Fibroblast of peridontal ligament (primary cell): Measurements from ENCODE around the gene SPPL2C.
"Not testable (repeated sequence)": the region's sequence is repeated elsewhere in the genome, so short reads cannot be mapped to it uniquely, and the experiment has no call there.

Source experiments
- DNase-seq: peaks from one replicate; pipeline ENCODE4 v3.0.0-alpha.2; 2010; ENCODE audit errors: extremely low read depth

The SPPL2C gene

GRCh38 chr17:45849536-45849990 lies 4.9 kb downstream of the SPPL2C start:
- DNase-seq: no peak

GRCh38 chr17:45850011-45850410 lies 5.3 kb downstream of the SPPL2C start:
- DNase-seq: no peak

GRCh38 chr17:45850468-45850867 lies 5.8 kb downstream of the SPPL2C start:
- DNase-seq: no peak

- DNase-seq: no peak
Observed at GRCh38 chr17:45851022-45851421, 6.3 kb downstream of the SPPL2C start.

GRCh38 chr17:45851464-45851863 lies 6.8 kb downstream of the SPPL2C start:
- DNase-seq: no peak

DNA sequence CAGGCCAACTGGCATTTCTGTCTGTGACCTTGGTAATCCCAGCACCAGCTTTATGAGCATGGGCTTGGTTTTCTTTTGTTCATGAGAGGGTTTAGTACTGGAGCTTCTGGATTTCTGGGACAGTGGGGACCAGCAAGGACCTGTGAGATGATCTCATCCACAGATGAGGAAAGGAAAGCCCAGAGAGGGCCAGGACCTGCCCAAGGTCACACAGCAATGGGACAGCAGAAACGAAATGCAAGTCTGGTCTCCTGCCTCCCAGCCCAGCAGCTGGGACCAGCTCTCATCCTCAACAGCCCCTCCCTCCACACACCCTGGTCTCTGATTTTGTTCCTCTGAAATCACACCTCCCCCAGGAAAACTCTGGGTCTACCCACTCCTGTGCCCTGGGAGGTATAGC lies 7.2 kb downstream of the SPPL2C start:
- no peak for DNase-seq

- DNase-seq: peak; percentile 61
Observed at GRCh38 chr17:45852535-45853297, 8.0 kb downstream of the SPPL2C start.

DNA sequence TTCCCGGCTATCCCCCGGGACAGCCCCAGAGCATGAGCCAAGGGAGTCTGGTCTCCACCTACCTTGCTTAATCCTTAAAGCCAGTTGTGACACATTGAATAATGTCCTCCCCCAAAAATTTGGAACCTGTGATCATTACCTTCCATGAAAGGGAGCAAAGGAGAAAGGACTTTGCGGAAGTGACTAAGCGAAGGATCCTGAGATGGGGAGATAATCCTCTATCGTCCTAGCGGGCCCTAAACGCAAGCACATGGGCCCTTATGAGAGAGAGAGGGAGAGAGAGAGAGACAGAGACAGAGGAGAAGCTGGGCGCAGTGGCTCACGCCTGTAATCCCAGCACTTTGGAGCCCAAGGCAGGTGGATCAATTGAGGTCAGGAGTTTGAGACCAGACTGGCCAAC lies 9.5 kb downstream of the SPPL2C start:
- DNase-seq: no peak

GRCh38 chr17:45855691-45856336 lies 11.1 kb downstream of the SPPL2C start:
- no peak for DNase-seq

GRCh38 chr17:45857977-45858708 lies 13.5 kb downstream of the SPPL2C start:
- peak; percentile 5 for DNase-seq

- no peak for DNase-seq
Observed at GRCh38 chr17:45861165-45861564, 16.5 kb downstream of the SPPL2C start.

DNA sequence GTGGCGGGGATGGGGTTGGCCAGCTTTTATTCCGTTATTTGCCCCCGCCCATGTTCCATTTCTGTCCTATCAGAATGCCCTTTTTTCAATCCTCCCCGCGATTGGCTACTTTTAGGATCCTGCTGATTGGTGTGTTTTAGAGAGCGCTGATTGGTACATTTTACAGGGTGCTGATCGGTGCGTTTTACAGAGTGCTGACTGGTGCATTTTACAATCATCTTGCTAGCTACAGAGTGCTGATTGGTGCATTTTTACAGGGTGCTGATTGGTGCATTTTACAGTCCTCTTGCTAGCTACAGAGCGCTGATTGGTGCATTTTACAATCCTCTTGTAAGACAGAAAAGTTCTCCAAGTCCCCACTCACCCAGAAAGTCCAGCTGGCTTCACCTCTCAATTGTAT lies 17.4 kb downstream of the SPPL2C start:
- DNase-seq: not testable (repeated sequence)

DNA sequence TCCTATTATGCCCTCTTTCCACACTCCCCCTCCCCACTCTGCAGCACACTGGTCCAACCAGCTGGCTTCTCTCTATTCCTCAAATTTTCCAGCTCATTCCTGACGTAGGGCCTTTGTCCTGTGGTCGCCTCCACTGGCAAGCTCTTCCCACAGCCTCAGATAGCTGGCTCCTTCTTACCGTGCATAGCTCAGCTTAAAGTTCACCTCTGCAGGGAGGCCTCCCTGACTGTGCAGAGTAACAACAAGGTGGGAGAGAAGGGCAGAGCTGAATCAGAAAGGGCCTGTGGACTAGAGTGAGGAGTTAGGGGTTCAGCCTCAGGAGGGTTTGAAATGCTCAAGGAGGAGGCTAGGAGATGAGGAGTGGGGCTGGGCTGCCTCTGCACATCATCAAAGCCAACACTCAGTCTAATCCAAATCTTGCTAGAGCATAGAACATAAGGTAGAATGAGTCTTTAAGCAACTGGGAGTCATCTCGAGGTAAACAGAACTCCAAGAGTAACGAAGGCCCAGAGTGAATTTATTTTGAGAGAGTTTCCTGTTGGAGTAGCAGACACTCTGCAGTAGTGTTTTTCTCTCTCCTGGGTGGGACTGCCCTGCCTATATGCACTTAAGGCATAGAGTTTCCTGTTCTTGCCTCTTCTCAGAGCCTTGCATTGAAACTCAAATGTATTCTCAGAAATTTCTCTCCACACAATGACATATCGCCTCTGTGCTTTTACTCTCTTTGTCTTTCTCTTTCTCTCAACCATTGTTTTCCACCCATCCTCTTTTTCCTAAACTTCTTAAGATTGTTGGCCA lies 19.4 kb downstream of the SPPL2C start:
- no peak for DNase-seq

DNA sequence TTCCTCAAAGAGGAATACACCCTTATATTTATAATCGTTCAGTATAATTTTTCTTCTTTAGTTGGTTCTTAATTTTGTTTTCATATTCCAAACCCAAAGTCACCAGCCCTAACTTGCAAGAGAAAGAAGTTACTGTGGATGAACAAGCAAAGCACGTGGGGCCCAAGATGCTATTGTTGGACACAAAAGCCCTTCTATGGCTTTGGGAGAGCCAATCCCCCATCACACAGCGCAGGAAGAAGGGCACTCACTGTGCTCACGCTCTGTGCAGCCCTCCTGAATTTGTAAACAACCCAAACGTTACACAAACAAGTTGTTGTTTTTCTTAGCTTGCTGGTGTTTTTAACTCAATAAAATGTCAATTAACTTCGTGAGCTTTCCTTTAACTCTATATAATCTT lies 22.5 kb downstream of the SPPL2C start:
- no peak for DNase-seq

DNA sequence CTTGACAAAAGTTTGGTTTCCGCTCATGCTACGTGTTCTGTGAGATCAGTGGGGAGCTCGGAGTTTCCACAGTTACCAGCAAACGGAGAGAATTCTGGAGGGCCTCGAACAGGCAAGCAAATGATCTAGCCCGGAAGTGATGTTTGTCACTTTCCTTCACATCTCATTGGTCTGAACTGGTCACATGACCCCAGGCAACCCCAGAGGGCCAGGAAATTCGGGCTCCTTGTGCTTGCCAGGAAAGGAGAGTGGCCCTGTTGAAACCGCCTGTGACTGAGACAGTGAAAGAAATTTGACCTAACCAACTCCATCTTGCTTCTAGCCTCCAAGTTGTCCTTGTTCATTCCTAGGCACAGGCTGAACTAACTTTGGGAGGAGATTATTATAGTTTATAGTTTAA lies 23.0 kb downstream of the SPPL2C start:
- DNase-seq: no peak

GRCh38 chr17:45868276-45868675 lies 23.6 kb downstream of the SPPL2C start:
- no peak for DNase-seq

- DNase-seq: no peak
Observed at GRCh38 chr17:45869676-45870341, 25.1 kb downstream of the SPPL2C start.

DNA sequence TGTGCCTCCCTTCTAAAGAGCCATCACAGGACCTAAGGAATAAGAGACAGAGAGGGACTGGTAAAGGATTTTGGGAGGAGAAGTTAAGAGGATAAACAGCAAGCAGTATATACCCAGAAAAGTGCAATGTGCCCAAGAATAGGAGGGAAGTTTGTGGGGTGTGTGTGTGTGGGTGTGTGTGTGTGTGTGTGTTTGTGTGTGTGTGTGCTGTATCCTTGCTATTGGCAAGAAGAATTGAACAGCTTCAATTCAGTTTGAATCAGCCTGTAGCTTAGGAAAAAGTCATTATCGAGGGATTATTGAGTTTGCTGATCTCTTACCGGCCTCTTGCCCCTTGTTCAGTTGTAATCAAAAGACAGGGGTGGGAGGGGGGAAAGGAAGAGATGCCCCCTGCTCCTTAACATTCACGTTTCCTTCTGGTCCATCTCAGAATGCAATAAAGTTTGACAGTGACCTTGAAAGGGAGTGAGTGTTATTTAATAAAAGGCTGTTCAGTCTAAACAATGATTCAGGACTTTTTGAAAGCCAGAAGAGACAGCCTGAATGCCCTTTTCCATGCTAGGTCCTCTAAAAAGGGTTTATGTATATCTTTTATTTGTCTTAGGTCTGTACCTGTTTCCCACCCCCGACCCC lies 25.8 kb downstream of the SPPL2C start:
- no peak for DNase-seq

DNA sequence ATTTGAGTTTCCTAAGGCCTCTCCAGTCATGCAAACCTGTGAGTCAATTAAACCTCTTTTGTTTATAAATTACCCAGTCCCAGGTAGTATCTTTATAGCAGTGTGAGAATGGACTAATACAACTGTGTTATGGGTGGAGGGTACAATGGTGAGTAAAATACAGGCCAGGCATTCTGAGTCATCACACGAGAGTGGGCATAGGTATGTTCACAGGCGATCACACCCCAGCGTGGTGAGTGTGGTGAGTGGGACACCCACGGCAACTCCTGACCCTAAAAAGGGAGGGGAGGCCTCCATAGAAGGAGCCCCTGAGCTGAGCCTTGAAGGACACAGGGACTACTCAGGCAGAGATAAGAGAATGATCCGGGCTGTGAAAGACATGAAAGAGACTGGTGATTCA lies 27.0 kb downstream of the SPPL2C start:
- no peak for DNase-seq

DNA sequence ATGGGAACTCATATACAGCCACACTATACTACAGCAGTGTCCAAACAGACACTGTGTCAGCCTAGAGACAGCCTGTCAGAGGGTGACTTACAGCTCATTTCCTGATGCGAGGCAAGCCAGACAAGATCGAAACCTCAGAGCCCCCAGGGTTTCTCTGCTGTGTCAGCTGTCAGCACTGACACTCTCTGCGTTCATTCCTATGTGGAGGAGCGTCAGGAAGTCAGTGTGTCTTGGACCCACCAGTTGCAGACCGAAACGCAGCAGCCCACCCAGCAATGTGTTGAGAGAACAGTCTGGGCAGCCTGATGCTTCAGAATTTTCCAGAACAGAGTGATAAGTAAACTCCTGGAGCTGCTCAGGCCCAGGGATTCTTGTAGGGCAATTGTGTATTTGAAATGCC lies 29.0 kb downstream of the SPPL2C start:
- no peak for DNase-seq

DNA sequence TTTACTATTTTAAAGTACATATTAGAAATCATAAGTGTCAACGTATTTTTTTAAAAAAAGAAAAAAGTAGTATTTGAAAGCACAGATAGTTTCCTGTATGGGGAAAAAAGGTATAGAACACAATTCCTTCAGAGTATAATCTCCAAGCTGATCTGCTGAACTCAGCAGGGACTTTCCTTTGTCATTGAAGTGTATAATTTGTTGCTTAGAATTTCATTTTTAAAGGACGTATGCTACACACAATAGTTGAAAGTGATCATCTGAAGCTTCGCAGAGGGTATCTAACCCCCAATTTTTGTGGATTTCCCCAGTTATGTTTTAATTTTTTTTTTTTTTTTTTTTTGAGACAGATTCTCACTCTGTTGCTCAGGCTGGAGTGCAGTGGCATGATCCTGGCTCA lies 29.5 kb downstream of the SPPL2C start:
- no peak for DNase-seq
